ENCODE data around the gene YIPF5.

YIPF5 gene

GRCh38 chr5:144202072-144202471 is 31.6 kb upstream of the YIPF5 start:
- no peak for TF ChIP-seq TAF1 (IDR thresholded peaks at IDR 0.05; ENCODE audit: low read depth, low read length)
- no peak for FAIRE-seq

DNA sequence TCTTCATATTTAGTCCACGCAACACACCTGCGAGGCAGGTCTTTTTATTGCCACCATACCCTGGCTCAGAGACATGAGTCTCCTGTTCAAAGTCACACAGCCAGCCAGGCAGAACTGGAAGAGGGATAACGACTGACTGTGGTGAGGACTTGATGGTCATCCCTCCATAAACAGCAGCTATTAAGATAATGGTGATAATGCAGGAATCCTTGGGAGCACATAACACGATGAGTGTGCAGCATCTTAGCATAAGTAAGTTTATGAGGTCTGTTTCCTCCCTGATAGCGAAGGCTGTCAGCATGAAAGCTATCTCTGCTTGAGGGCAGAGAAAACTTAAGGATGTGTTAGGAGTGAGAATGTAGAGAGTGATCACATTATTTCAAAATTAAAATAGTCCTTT is 31.1 kb upstream of the YIPF5 start:
- DNase-seq (ENCODE audit: insufficient read length, low spot score): no peak
- TF ChIP-seq SPI1 (IDR thresholded peaks at IDR 0.05; ENCODE audit: low read depth, low read length) (no peak), TAF1 (IDR thresholded peaks at IDR 0.05; ENCODE audit: low read depth, low read length) (no peak), POU2F2 (IDR thresholded peaks at IDR 0.05; ENCODE audit: low read depth, low read length) (no peak), POLR2A (IDR thresholded peaks at IDR 0.05; ENCODE audit: low read depth, low read length) (no peak), POLR2AphosphoS5 (IDR thresholded peaks at IDR 0.05; ENCODE audit: low read depth, low read length) (no peak), PAX5 (IDR thresholded peaks at IDR 0.05; ENCODE audit: insufficient read depth, low read length, severe bottlenecking) (no peak)
- no peak for FAIRE-seq

More at GRCh38 chr5:144202072-144202471, 31.6 kb upstream of the YIPF5 start:
- no peak for DNase-seq (ENCODE audit: insufficient read length, low spot score)

DNA sequence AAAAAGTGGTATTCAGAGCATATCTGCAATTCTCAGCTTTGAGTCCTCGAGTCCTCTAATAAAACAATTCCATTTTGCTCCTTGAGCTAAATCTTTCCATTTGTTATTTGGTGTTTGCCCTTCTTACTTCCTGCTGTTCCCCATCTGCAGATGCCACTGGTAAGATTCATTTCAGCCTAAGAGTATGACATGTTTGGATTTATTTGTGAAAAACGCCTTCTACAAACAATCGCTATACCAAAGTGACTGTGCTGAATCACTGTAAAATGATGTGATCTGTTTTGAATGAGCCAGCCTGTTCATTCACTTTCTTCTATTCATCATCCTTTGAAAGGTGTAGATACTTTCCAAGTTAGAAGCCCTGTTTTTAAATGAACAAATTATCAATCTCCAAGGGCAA is 27.9 kb upstream of the YIPF5 start:
- FAIRE-seq: no peak
- TF ChIP-seq POU2F2 (IDR thresholded peaks at IDR 0.05; ENCODE audit: low read depth, low read length): no peak
- TF ChIP-seq POLR2A (IDR thresholded peaks at IDR 0.05; ENCODE audit: low read depth, low read length): no peak
- no peak for TF ChIP-seq POLR2AphosphoS5 (IDR thresholded peaks at IDR 0.05; ENCODE audit: low read depth, low read length)
- TF ChIP-seq PAX5 (IDR thresholded peaks at IDR 0.05; ENCODE audit: insufficient read depth, low read length, severe bottlenecking): no peak
- TF ChIP-seq TAF1 (IDR thresholded peaks at IDR 0.05; ENCODE audit: low read depth, low read length): no peak
- no peak for TF ChIP-seq SPI1 (IDR thresholded peaks at IDR 0.05; ENCODE audit: low read depth, low read length)
- no peak for DNase-seq (ENCODE audit: insufficient read length, low spot score)

DNA sequence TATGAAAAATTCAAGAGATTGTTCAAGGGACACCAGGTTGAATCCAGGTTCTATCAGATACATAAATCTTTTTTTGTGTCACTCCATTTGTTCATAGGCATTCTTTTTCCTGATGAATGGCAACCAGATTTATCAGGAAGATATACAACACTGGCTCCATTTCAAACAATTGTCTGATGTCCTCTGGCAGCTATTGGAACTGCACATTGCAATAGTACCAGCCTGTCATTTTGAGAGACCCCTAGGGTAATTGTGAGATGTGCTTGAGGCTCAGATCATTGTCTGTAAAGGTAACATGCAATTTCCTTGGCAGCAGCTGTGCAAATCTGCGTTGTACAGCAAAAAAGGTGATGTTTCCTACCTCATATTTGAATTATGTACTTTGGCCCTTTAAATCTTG is 26.2 kb upstream of the YIPF5 start:
- TF ChIP-seq POU2F2 (IDR thresholded peaks at IDR 0.05; ENCODE audit: low read depth, low read length) (no peak), PAX5 (IDR thresholded peaks at IDR 0.05; ENCODE audit: insufficient read depth, low read length, severe bottlenecking) (no peak), SPI1 (IDR thresholded peaks at IDR 0.05; ENCODE audit: low read depth, low read length) (no peak), POLR2A (IDR thresholded peaks at IDR 0.05; ENCODE audit: low read depth, low read length) (no peak), TAF1 (IDR thresholded peaks at IDR 0.05; ENCODE audit: low read depth, low read length) (no peak), POLR2AphosphoS5 (IDR thresholded peaks at IDR 0.05; ENCODE audit: low read depth, low read length) (no peak)
- FAIRE-seq: peak; percentile 43
- no peak for DNase-seq (ENCODE audit: insufficient read length, low spot score)

DNA sequence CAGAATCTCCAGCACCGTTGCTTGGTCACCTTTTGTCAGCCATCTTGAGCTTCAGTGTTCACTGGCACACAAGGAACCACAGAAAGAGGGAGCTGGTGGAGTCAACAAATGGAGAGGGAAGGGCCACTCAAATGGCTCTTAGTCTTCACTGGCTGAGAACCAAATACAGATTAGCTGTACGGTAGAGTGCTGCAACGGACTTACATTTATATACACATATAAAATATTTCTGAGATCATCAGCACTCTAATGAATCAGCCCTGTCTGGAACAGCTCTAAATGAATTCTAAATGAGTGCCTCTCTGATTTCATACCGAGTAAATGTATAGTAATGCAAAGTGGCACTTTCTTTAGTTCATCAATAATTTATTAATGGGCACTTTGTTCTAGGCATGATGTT is 25.0 kb upstream of the YIPF5 start:
- FAIRE-seq (no peak), DNase-seq (ENCODE audit: insufficient read length, low spot score) (no peak)
- TF ChIP-seq SPI1 (IDR thresholded peaks at IDR 0.05; ENCODE audit: low read depth, low read length): no peak

DNA sequence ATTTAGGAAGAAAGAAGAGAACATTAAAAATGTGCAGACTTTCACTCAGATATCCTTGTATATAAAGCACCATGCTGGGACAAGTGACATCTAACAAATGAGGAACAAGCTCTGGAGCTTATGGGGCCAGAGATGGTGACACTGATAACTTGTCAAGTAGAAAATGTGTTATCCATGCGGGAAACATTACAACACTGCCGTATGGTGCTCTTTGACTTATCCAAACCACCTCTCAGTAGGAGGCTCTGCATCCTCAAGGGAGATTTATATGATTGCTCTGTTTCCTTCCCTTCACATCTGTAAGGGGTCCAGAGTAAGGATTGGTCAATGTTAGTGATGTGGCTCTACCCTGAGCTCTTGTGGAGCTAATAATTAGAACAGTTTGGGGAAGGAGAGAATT is 23.7 kb upstream of the YIPF5 start:
- no peak for DNase-seq (ENCODE audit: insufficient read length, low spot score)
- no peak for TF ChIP-seq POU2F2 (IDR thresholded peaks at IDR 0.05; ENCODE audit: low read depth, low read length)
- no peak for TF ChIP-seq PAX5 (IDR thresholded peaks at IDR 0.05; ENCODE audit: insufficient read depth, low read length, severe bottlenecking)
- no peak for TF ChIP-seq POLR2A (IDR thresholded peaks at IDR 0.05; ENCODE audit: low read depth, low read length)
- TF ChIP-seq POLR2AphosphoS5 (IDR thresholded peaks at IDR 0.05; ENCODE audit: low read depth, low read length): no peak
- TF ChIP-seq TAF1 (IDR thresholded peaks at IDR 0.05; ENCODE audit: low read depth, low read length): no peak
- TF ChIP-seq SPI1 (IDR thresholded peaks at IDR 0.05; ENCODE audit: low read depth, low read length): no peak
- FAIRE-seq: no peak

GRCh38 chr5:144192661-144193060 is 22.2 kb upstream of the YIPF5 start:
- no peak for DNase-seq (ENCODE audit: insufficient read length, low spot score)
- no peak for FAIRE-seq
- TF ChIP-seq POLR2AphosphoS5 (IDR thresholded peaks at IDR 0.05; ENCODE audit: low read depth, low read length) (no peak), POU2F2 (IDR thresholded peaks at IDR 0.05; ENCODE audit: low read depth, low read length) (no peak), POLR2A (IDR thresholded peaks at IDR 0.05; ENCODE audit: low read depth, low read length) (no peak), PAX5 (IDR thresholded peaks at IDR 0.05; ENCODE audit: insufficient read depth, low read length, severe bottlenecking) (no peak), SPI1 (IDR thresholded peaks at IDR 0.05; ENCODE audit: low read depth, low read length) (no peak), TAF1 (IDR thresholded peaks at IDR 0.05; ENCODE audit: low read depth, low read length) (no peak)

DNA sequence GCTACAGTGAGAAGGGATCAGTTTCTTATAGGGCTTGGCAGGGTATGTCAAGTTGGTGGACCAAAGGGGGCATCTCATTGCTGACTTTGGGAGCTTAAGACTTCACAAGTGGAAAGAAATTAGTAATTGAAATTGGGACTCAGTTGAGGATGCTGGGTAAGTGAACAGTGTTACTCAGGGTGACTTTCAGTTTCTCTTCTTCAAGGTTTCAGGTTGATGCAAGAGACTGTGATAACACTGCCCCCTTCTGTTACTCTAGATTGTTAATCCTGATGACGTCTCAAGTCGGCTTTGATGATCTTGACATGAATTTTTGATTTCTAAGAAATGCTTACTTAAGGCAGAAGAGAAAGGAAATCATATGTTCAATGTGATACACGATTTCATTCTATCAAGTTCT is 21.5 kb upstream of the YIPF5 start:
- peak; percentile 31 for DNase-seq (ENCODE audit: insufficient read length, low spot score)
- TF ChIP-seq POLR2AphosphoS5 (IDR thresholded peaks at IDR 0.05; ENCODE audit: low read depth, low read length): no peak
- TF ChIP-seq SPI1 (IDR thresholded peaks at IDR 0.05; ENCODE audit: low read depth, low read length): no peak
- no peak for TF ChIP-seq PAX5 (IDR thresholded peaks at IDR 0.05; ENCODE audit: insufficient read depth, low read length, severe bottlenecking)
- no peak for TF ChIP-seq POU2F2 (IDR thresholded peaks at IDR 0.05; ENCODE audit: low read depth, low read length)
- no peak for TF ChIP-seq POLR2A (IDR thresholded peaks at IDR 0.05; ENCODE audit: low read depth, low read length)
- TF ChIP-seq TAF1 (IDR thresholded peaks at IDR 0.05; ENCODE audit: low read depth, low read length): no peak
- FAIRE-seq: peak; percentile 93

DNA sequence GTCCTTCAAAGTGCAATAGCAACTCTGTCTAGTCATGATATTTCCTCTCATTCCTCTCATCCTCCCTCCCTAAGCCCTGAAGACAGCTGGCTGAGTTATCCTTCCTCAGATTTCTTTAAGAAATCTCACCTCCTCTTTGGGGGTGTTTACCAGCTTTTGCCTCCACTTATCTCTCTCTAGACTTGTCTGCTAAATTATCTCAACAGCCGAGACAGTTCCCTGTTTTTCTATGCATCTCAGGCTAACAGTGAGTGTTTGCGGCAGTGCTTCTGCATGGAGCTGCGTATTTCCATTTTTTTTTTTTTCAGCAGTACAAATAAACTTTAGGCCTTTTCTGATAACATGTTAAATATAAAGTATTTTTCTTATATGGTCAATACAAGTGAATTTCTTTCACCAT is 21.1 kb upstream of the YIPF5 start:
- TF ChIP-seq SPI1 (IDR thresholded peaks at IDR 0.05; ENCODE audit: low read depth, low read length) (no peak), PAX5 (IDR thresholded peaks at IDR 0.05; ENCODE audit: insufficient read depth, low read length, severe bottlenecking) (no peak), TAF1 (IDR thresholded peaks at IDR 0.05; ENCODE audit: low read depth, low read length) (no peak), POU2F2 (IDR thresholded peaks at IDR 0.05; ENCODE audit: low read depth, low read length) (no peak), POLR2AphosphoS5 (IDR thresholded peaks at IDR 0.05; ENCODE audit: low read depth, low read length) (no peak), POLR2A (IDR thresholded peaks at IDR 0.05; ENCODE audit: low read depth, low read length) (no peak)
- FAIRE-seq (no peak), DNase-seq (ENCODE audit: insufficient read length, low spot score) (no peak)

DNA sequence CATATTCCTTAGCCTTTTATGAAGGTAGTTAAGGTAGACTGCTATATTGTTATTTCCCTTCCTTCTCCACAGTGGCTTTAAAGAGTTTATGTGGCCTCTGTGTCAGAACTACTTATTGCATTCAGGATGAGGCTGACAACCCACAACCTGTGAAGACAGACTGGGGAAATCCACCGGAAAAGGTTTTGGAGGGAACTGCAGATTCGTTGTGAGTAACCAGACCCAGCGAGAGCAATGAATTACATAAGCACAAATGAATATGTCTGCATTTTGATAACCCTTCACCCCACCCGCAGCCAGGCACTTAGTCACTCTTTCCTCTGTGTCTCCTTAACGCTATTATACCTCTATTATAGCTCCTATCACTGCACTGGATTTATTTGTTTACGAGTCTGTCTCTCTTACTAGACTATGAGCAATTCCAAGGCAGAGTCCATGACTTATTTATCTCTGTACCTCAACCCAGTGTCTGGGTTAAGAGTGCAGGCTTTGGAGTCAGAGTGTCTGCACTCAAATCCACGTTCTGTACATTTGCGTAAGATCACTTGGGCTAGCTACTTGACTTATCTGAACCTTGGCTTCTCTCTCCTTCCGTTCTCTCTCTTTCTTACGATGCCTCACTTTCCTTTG is 19.5 kb upstream of the YIPF5 start:
- peak; percentile 87 for FAIRE-seq
- no peak for DNase-seq (ENCODE audit: insufficient read length, low spot score)
- TF ChIP-seq SPI1 (IDR thresholded peaks at IDR 0.05; ENCODE audit: low read depth, low read length): no peak
- TF ChIP-seq TAF1 (IDR thresholded peaks at IDR 0.05; ENCODE audit: low read depth, low read length): no peak

All from GM12891 (cell line).